CD14-positive monocyte (primary cell): ENCODE measurements around the gene ULK3. TPM values are rescaled to one million over a fixed set of nuclear protein-coding genes. Genes with fewer than 3 reads are reported as not detected.

Experiments used
- DNase-seq, 3 donors: peaks; one replicate each; pipeline ENCODE4 v3.0.0-alpha.2; 2011 to 2022
- H2AFZ ChIP-seq: 2 replicates; pipeline ENCODE4 v1.6.0; 2012; ENCODE audit warnings: mild to moderate bottlenecking, low read depth, low read length, inconsistent platforms; ENCODE audit not compliant: insufficient read depth, poor library complexity, severe bottlenecking
- H3K27ac ChIP-seq, 2 donors: 1 replicate in 1 of 2; 2 replicates in 1 of 2; pipeline ENCODE4 v1.5.1; 2012 to 2013; ENCODE audit warnings: low read length in 2 of 2, control low read depth in 1 of 2, inconsistent platforms in 1 of 2, low read depth in 1 of 2, mild to moderate bottlenecking in 1 of 2
- H3K27me3 ChIP-seq, 2 donors: one replicate each; pipeline versions ENCODE4 v1.6.0 to v1.6.1; 2011 to 2013; ENCODE audit warnings: low read length in 2 of 2; ENCODE audit not compliant: control insufficient read depth in 2 of 2, insufficient read depth in 2 of 2
- H3K36me3 ChIP-seq, 2 donors: replicated peaks in 1 of 2; 1 replicate in 1 of 2; 2 replicates in 1 of 2; pipeline versions ENCODE4 v1.5.1 to v1.6.1; 2012 to 2013; ENCODE audit warnings: low read length in 2 of 2, control low read depth in 1 of 2, inconsistent platforms in 1 of 2, mild to moderate bottlenecking in 1 of 2; ENCODE audit not compliant: insufficient read depth in 2 of 2, control insufficient read depth in 1 of 2
- H3K4me1 ChIP-seq, 2 donors: 1 replicate in 1 of 2; 2 replicates in 1 of 2; pipeline versions ENCODE4 v1.5.1 to v1.6.1; 2012 to 2013; ENCODE audit warnings: low read length in 2 of 2, control low read depth in 1 of 2, inconsistent platforms in 1 of 2, mild to moderate bottlenecking in 1 of 2, moderate library complexity in 1 of 2; ENCODE audit not compliant: insufficient read depth in 2 of 2, control insufficient read depth in 1 of 2
- H3K4me2 ChIP-seq: replicated peaks from 2 replicates; pipeline ENCODE3; 2012; ENCODE audit warnings: low read length, moderate library complexity, mild to moderate bottlenecking; ENCODE audit not compliant: poor library complexity, severe bottlenecking; ENCODE audit errors: extremely low read depth
- H3K4me3 ChIP-seq, 3 experiments: fragments of 200-600 bp in 1 of 3; sonication (generic) in 1 of 3; replicated peaks in 1 of 3; 1 replicate in 2 of 3; 2 replicates in 1 of 3; pipeline ENCODE4 v1.5.1; 2011 to 2013; ENCODE audit warnings: low read length in 3 of 3, mild to moderate bottlenecking in 3 of 3, control low read depth in 2 of 3, low read depth in 2 of 3, inconsistent platforms in 1 of 3, moderate library complexity in 1 of 3
- H3K79me2 ChIP-seq: 2 replicates; pipeline ENCODE4 v1.6.0; 2012; ENCODE audit warnings: mild to moderate bottlenecking, control low read depth, inconsistent platforms, low read length, moderate library complexity; ENCODE audit not compliant: insufficient read depth
- H3K9ac ChIP-seq: 2 replicates; pipeline ENCODE4 v1.6.0; 2017; ENCODE audit warnings: low read length, mild to moderate bottlenecking; ENCODE audit not compliant: insufficient read depth, poor library complexity, severe bottlenecking
- H3K9me3 ChIP-seq, 2 donors: replicated peaks in 1 of 2; 1 replicate in 1 of 2; 2 replicates in 1 of 2; pipeline versions ENCODE4 v1.5.1 to v1.6.1; 2012 to 2013; ENCODE audit warnings: low read length in 2 of 2, control low read depth in 1 of 2; ENCODE audit not compliant: control insufficient read depth in 1 of 2, insufficient read depth in 1 of 2
- H4K20me1 ChIP-seq: 2 replicates; pipeline ENCODE4 v1.6.0; 2012; ENCODE audit warnings: mild to moderate bottlenecking, low read length, control low read depth, moderate library complexity; ENCODE audit not compliant: insufficient read depth
- H3K27ac Mint-ChIP-seq, 7 donors: one replicate each; pipeline ENCODE4 v1.8.0; 2020; ENCODE audit warnings: mild to moderate bottlenecking in 7 of 7, mixed read lengths in 7 of 7, moderate library complexity in 6 of 7, inconsistent platforms in 2 of 7
- H3K27me3 Mint-ChIP-seq, 3 donors: one replicate each; pipeline ENCODE4 v1.8.0; 2021 to 2022; ENCODE audit warnings: low read depth in 3 of 3, mild to moderate bottlenecking in 3 of 3, mixed read lengths in 3 of 3, moderate library complexity in 3 of 3, inconsistent platforms in 1 of 3
- H3K36me3 Mint-ChIP-seq, 2 donors: one replicate each; pipeline ENCODE4 v1.8.0; 2020; ENCODE audit warnings: mixed read lengths in 2 of 2, inconsistent platforms in 1 of 2, mild to moderate bottlenecking in 1 of 2
- H3K4me1 Mint-ChIP-seq: one replicate; pipeline ENCODE4 v1.8.0; 2020; ENCODE audit warnings: mild to moderate bottlenecking, mixed read lengths
- H3K4me3 Mint-ChIP-seq, 2 donors: one replicate each; pipeline ENCODE4 v1.8.0; 2020; ENCODE audit warnings: mild to moderate bottlenecking in 2 of 2, mixed read lengths in 2 of 2, moderate library complexity in 1 of 2
- H3K9me3 Mint-ChIP-seq, 7 donors: one replicate each; pipeline ENCODE4 v1.8.0; 2020 to 2022; ENCODE audit warnings: mixed read lengths in 7 of 7, mild to moderate bottlenecking in 6 of 7, moderate library complexity in 6 of 7, inconsistent platforms in 2 of 7
- CTCF ChIP-seq: fragments of 200-600 bp; IDR thresholded peaks from one replicate; pipeline ENCODE4 v1.8.0; 2022; ENCODE audit warnings: antibody characterized with exemption, mild to moderate bottlenecking
- WGBS: methylation state at CpG from one replicate; pipeline ENCODE4 v1.1.5; 2013; ENCODE audit warnings: missing lambda C conversion rate; ENCODE audit not compliant: insufficient coverage; 5-methylcytosine and 5-hydroxymethylcytosine counted together
- intact Hi-C, 2 donors: fragments of 100-400 bp; cut with micrococcal nuclease; formaldehyde crosslinking; loops; one replicate each; pipeline versions ENCODE4 v1.15.0 to v1.15.1; 2023
- polyA plus RNA-seq, 3 donors: library from polyadenylated mRNA; depleted of rRNA in 1 of 3; unstranded in 2 of 3; stranded (reverse) in 1 of 3; fragments of 300-500 nt in 2 of 3; fragments of >200 nt in 1 of 3; fragmentation: Illumina TruSeq in 2 of 3; gene quantifications; 1 replicate in 2 of 3; 2 replicates in 1 of 3; pipeline ENCODE4 v1.2.3, GENCODE V29; 2012 to 2021

The ULK3 gene
- polyA plus RNA-seq, 3 donors, result 9.4 to 58.7 (median 16.0) TPM

GRCh38 chr15:74889883-74890664 is 47.1 kb upstream of the ULK3 start, which contains the start of gene MPI:
TSS of gene MPI (plus strand) at chr15:74890042. CDS start at chr15:74890074, 32 bp downstream.
- H3K79me2 ChIP-seq, result peaks cover 6% of the 10 kb centered on the region
- H3K4me3 ChIP-seq, result peak within 1 kb of the TSS; percentile 62 to 99 (median 97)
- peak within 1 kb of the TSS in 1 of 2 donors; percentile 84 for H3K27ac ChIP-seq
- intact Hi-C loops, result no loop called here
- Mint-ChIP-seq H3K27me3 (peaks cover 0 to 5% (median 0%) of the 10 kb centered on the region in 3 donors), H3K27ac (peak within 1 kb of the TSS; percentile 55 to 88 (median 77)), H3K36me3 (peaks cover 15 to 24% of the 10 kb centered on the region in 2 donors), H3K4me3 (peak within 1 kb of the TSS; percentile 91 to 96), H3K9me3 (peaks cover 0 to 2% (median 0%) of the 10 kb centered on the region in 7 donors), H3K4me1 (peaks cover 45% of the 10 kb centered on the region)
- peaks cover 35 to 40% of the 10 kb centered on the region in 2 donors for H3K4me1 ChIP-seq
- peak within 1 kb of the TSS; percentile 77 for H3K9ac ChIP-seq
- H3K4me2 ChIP-seq, result peak within 1 kb of the TSS; percentile 99
- WGBS, result 2% methylated on average over 39 of the region's 47 CpGs
- H3K9me3 ChIP-seq, result no peaks in the 10 kb centered on the region
- H4K20me1 ChIP-seq, result no peaks in the 10 kb centered on the region
- peaks cover 10 to 14% of the 10 kb centered on the region in 2 donors for H3K36me3 ChIP-seq
- no peaks in the 10 kb centered on the region for H3K27me3 ChIP-seq
- peak; percentile 64 to 79 (median 69) for DNase-seq
- no peak for TF ChIP-seq CTCF
- peak within 1 kb of the TSS; percentile 99 for H2AFZ ChIP-seq

GRCh38 chr15:74889390-74889882 is 46.5 kb upstream of the ULK3 start:
- WGBS, result 2% methylated on average over 8 of the region's 8 CpGs
- H3K27ac ChIP-seq, result peak overlapping the region in 1 of 2 donors; percentile 84
- peak overlapping the region; percentile 99 for H2AFZ ChIP-seq
- H3K4me1 Mint-ChIP-seq, result peaks cover 51% of the 10 kb centered on the region
- peak overlapping the region; percentile 99 for H3K4me2 ChIP-seq
- peak overlapping the region; percentile 77 for H3K9ac ChIP-seq
- DNase-seq, result peak in 2 of 3 donors; percentile 28 to 30
- peaks cover 0 to 5% (median 0%) of the 10 kb centered on the region in 3 donors for H3K27me3 Mint-ChIP-seq
- H3K9me3 ChIP-seq, result no peaks in the 10 kb centered on the region
- H3K4me3 ChIP-seq, result peak overlapping the region; percentile 62 to 99 (median 97)
- H3K27me3 ChIP-seq, result no peaks in the 10 kb centered on the region
- intact Hi-C loops, result no loop called here
- peak overlapping the region; percentile 55 to 88 (median 77) for H3K27ac Mint-ChIP-seq
- H3K4me1 ChIP-seq, result peaks cover 41 to 47% of the 10 kb centered on the region in 2 donors
- H4K20me1 ChIP-seq, result no peaks in the 10 kb centered on the region
- H3K36me3 Mint-ChIP-seq, result peaks cover 15 to 24% of the 10 kb centered on the region in 2 donors
- H3K9me3 Mint-ChIP-seq, result peaks cover 0 to 2% (median 0%) of the 10 kb centered on the region in 7 donors
- H3K36me3 ChIP-seq, result peaks cover 10 to 14% of the 10 kb centered on the region in 2 donors
- peaks cover 6% of the 10 kb centered on the region for H3K79me2 ChIP-seq
- H3K4me3 Mint-ChIP-seq, result peak overlapping the region; percentile 91 to 96
- TF ChIP-seq CTCF, result no peak
